Activated naive CD4-positive, alpha-beta T cell treated with anti-CD3 and anti-CD28 coated beads, Interleukin-2, amount 50 U/mL, for 16 hours (primary cell): ENCODE results near the gene ABCA2.
"Not testable (repeated sequence)": the region's sequence is repeated elsewhere in the genome, so short reads cannot be mapped to it uniquely, and the experiment has no call there.

Experiments used
- DNase-seq: peaks from one replicate; pipeline ENCODE4 v3.0.0-alpha.2; 2020

The ABCA2 gene

DNA sequence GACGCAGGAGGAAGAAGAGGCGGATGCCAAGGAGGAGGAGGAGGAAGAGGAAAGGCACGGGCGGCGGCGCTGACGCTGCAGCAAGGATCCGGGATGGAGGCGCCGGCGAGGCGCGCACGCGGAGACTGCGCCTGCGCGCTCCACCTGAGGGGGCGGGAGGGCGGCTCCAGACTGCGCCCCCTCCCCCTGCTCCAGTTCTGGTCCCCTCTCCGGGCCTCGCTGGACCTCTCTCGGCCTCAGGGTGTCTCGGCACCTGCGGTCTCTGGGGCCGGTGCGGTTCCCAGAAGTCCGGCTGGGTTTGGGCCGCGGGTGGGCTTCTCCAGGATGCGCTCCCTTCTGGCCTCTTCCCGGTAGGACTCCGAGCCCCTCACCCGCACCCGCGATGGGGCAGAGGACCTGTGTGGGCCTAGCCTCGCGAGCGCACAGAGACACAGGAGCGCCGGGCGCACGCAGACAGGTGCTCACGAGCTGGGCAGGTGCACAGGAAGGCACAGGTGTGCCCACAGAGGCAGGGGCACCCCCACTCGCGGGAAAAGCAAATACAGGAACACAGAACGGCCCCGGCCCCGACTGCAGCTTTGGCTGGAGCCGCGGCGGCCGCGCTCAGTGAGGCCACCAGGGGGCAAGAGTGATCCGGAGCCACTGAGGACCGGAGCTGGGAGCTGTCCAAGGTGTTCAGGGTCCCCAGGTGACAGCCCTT, 18.2 kb upstream of the ABCA2 start, which contains the start of gene NPDC1:
NPDC1 (minus strand) TSS at position 90 of the 700 bp plus-strand sequence. CDS start 188 bp downstream, outside the sequence.
- peak; percentile 81 for DNase-seq

DNA sequence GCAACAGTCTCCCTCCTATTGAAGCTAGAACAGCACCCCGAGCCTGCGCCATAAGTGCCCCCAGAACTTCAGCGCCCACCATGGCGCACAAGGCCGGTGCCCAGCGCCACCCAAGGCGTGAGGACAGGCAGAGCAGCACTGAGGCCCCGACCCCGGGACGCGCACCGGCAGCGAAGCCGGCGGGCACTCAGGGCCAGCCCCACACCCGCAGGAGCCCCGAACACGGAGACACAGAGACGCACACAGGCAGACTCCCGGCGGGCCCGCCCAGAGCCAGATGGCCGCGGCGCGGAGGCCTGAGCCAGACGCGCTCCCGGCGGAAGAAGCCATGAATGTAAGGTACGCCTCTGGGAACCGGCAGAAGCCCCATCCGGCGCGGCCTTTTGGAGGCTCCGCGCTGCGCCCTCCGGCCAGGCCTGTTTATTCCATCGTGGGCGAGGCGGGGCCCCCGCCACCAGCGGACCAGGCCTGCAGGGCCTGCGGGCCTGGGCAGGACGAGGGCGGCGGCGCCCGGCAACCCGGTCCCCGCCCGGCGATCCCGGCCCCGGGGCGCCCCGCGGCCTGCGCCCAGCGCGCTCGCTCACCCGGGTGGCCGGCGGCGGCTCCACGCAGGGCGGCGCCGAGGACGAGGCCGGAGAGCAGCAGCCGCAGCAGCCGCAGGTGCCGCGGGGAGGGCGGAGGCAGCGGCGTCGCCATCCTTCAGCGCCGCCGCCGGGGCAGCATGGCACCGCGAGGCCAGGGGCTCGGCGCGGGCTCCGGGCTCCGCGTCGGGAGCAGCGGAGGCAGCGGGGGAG, 17.5 kb upstream of the ABCA2 start:
- DNase-seq: no peak

DNA sequence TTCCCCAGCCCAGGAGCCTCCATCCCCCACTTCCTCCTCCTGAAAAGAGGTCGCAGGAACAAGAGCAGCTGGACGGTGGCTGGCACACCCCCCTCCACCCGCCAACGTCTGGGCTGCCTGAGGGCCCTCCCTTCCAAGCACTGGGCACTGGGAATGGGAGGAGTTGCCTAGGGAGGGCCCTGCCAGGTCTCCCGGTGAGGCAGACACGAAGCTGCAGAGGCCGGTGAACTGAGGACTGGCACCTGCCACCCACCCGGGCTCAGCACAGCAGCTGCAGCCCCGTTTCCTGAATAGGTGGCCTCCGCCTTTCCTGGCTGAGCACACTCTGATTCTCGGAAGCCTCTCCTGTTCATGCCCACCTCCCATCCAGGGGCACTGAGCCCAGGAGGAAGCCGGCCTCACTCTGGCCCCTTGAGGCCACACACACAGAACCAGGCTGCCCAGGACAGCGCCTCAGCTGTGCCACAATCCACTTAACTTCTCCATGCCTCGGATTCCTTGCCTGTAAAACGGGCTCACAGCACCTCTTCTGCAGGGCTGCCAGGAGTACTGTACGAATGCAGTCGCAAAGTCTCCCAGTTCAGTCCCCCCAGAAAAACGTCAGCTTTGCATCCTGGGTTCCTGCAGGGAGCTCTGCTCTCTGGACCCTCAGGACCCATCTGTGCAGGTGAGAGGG, 16.6 kb upstream of the ABCA2 start:
- no peak for DNase-seq

DNA sequence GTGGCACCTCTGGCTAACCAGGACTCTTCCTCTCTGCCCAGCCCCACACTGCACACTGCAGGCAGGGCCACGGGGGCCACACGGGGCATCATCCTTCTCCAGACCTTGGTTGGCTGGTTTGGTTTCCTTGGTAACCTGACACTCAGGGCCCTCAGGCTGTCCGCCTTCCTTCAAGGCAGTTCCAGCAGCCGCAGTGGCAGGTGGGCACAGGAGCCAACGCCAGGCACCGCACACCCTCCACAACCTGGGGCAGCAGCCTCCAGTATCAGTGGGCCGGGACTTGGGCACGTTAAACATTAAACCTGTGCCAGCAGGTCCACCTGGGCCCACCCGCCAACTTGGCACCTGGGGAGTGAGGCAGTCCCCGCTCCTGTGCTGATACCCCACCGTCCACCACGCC, 16.0 kb upstream of the ABCA2 start:
- no peak for DNase-seq

DNA sequence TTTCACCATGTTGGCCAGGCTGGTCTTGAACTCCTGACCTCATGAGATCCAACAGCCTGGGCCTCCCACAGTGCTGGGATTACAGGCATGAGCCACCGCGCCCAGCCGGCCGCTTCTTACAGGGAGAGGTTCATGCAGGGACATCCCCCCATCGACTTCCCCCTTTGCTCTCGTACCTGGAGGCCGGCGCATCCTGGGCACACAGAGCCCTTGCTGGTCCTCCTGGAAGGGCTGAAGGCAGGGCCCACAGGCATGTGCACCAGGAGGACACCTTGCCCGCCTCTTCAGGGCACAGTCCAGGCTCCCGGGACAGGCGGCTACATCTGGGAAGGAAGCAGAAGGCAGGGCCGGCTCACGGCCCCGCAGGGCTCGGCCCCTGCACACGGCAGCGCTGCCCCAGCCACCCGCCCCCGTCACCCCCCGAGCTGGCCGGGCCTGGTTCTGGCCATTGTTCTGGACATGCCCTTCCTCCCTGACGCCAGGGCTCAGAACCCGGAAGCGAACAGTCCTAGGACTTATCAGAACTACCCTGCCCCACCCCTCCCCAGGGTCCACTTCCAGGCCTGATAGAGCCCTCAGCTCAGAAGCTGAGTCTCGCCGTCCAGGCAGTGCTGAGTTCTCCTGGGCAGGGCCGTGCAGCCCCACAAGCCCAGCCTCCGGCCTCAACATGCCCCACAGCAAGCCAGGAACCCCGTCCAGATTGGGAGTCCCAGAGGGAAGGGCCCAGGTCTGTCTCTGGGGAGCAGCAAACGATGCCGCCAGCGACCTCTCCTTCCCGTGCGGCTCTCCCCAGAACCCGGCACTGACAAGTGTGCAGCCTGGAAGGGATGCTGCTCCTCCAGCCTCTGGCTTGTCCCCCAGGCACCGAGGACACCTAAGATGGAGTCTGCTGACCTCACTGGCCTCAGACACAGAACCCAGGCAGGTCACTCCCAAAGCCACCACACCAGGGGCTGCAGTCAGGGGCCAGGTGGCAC, 15.0 kb upstream of the ABCA2 start:
- no peak for DNase-seq

DNA sequence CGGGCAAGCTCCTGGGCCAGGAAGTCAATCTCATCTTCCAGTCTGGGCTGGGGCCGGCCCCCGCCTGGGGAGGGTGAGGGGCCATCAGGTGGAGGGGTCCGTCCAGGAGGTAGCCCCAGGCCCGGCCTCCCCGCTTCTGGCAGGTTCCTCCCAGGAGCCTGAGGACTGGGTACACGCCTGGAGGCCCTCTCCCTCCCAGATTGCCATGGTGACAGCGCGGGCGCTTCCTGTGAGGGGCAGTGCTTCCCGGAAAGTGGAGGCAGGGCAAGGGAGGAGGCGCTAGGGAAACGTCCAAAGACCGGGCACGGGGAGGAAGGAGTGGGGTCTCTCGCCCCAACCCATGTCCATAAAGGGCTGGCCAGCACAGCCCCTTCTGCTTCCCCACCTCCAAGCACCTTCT, 13.1 kb upstream of the ABCA2 start:
- no peak for DNase-seq

DNA sequence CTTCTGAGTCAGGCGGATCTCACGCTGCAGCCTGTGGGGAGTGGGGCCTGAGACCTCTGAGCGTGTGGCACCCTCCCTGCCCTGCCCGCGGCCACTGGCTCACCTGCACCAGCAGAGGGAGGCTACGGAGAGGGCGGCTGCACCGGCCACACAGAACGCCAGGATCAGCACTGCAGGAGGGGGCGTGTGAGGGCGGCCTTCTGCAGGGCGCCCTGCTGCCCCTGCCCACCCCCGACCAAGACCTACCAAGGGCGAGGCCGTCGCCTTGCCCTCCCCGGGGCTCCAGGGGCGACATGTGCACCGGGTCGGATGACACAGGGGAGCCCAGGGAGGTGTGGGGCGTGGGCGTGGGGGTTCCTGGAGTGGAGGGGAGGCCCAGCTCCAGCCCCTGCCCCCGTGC, 12.5 kb upstream of the ABCA2 start:
- no peak for DNase-seq

DNA sequence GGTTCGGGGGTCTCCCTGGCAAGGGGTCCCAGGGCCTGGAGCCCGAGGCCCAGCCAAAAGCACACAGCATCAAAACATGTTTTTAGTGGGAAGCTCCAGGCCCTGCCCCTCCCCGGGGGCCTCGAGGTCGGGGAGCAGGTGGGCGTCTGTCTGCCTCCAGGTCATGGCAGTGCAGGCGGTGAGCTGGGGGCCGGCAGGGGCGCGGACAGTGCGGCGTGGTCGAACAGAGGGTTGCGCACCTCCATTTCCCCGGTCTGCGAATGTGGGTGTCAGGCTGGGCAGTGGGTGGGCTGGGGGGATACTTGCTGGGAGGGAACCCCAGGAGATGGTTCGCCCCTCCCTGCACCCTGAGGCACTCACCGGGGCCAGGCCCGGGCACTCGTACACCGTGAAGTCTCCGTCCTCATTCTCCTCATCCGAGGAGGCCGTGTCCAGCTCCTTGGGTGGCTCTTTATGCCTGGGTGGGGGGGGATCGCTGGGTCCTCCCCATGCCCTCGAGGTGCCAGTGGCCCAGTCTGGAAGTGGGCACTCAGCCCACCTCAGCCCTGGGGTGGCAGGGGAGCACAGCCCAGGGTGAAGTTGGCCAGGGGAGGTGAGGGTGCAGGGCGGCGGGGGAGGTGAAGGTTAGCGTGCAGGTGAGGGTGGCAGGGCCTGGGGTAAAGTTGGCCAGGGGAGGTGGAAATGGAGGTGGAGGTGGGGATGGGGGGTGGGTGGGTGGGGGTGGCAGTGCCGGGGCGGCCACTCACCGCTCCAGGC, 11.8 kb upstream of the ABCA2 start:
- DNase-seq: no peak

DNA sequence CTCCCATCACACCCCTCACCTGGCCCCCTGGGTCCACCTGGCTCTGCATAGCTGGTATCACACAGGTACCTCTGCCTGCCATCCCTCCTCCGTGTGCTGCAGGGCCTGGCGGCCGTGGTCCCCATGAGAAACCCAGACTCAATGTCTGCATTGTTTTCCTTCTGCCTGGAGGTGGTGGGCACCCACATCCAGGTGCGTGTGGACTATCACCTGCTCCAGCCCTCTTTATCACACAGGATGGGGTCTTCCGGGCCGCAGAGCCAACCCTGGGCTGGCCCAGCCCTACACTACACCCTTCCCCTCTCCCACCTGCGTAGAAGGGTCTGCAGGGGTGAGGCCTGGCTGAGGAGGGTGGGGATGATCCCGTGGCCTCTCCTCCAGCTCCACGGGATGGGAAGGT, 10.9 kb upstream of the ABCA2 start:
- DNase-seq: no peak

DNA sequence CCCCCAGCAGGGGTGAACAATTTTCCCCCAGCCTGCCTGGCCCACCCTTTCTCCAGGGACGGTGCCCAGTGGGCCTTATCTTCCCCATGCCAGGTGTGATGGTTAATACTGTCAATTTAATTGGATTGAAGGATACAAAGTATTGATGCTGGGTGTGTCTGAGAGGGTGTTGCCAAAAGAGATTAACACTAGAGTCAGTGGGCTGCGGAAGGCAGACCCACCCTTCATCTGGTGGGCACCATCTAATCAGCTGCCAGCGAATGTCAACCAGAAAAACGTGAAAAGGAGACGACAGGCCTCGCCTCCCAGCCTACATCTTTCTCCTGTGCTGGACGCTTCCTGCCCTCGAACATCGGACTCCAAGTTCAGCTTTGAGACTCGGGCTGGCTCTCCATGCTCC, 9.4 kb upstream of the ABCA2 start:
- DNase-seq: no peak

DNA sequence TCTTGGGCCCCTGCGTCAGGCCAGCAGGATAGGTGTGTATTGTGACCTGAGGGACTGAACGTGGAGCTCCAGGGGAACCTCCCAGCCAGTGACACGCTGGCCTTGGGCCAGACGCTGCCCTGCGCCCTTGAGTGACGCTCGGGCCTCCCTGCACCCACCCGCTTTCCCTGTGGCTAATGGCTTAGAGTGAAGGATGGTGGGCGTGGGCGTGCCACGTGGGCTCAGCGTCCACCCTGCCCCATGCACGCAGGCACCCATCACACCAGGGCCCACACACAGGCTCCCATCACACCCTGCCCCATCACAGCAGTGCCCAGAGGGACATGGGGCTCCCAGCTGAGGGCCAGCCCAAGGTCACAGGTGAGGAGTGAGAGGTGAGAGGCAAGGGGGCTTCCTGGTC, 9.0 kb upstream of the ABCA2 start:
- DNase-seq: no peak

DNA sequence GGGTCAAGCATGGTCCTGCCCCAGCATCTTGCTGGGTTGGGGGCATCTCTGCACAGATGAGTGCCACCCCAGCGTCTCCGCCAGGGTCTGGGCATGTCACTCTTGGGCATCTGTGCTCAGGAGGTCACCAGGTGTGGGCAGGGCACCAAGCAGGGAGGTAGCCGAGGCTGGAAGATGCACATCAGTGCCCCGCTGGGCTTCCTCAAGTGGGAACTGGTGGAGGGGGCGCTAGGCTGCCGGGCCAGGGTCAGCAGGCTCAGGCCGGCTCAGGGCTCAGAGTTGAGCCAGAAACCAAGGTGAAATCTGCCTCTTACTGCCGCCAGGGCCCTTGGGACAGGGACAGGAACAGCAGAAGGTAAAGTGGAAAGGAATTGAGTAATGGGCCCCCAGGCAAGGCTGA, 7.9 kb upstream of the ABCA2 start:
- no peak for DNase-seq

DNA sequence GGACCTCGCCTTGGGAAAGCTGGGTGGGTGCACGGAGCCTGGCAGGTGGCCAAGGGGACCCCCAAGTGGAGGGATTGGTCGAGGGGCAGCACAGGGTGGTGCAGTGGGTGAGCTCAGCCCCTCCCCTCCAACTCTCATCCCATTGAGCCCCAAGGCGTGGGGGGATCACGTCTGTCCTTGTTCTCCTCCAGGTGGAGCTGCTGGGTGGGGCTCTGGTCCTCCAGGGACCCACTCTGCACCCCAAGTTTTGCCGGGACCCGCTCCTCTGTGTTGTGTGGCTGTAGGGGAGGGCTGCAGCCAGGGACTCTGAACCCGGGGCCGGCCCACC, 7.4 kb upstream of the ABCA2 start:
- DNase-seq: no peak

DNA sequence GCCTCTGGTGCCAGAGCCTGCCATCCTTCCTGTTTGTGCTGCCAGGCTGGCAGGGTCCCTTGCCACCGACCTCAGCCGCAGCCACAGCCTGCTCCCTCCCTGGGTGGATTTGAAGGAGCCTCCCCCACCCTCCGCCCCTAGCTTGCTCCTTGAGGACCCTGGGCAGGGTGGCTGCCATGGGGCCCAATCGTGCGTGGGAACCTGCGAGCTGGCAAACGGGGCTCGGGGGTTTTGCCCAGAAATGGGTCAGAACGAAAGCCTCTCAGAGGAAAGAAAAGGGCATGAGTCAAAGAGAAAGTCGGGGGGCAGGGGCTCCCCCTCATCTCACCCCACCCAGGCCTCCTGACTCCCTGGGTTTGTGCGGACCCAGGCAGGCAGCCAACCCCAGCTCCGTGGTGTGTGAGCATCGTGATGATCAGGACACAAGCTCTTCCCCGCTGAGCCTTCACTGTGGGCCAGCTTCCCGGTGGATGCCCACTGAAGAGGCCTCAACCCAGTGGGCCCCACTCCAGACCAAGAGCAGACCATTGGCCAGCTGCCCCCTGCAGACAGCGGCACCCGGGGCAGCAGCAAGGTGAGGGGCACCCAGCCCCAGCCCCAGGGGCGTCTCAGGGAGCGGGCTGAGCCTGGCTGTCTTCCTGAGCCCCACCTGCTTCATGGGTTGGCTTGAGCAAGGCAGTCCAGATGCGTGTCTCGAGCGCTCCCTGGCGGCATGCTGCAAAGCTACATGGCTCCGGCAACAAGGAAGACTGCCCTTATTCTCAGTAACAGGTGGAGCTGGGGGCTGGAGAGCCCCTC, 6.9 kb upstream of the ABCA2 start:
- peak; percentile 89 for DNase-seq

DNA sequence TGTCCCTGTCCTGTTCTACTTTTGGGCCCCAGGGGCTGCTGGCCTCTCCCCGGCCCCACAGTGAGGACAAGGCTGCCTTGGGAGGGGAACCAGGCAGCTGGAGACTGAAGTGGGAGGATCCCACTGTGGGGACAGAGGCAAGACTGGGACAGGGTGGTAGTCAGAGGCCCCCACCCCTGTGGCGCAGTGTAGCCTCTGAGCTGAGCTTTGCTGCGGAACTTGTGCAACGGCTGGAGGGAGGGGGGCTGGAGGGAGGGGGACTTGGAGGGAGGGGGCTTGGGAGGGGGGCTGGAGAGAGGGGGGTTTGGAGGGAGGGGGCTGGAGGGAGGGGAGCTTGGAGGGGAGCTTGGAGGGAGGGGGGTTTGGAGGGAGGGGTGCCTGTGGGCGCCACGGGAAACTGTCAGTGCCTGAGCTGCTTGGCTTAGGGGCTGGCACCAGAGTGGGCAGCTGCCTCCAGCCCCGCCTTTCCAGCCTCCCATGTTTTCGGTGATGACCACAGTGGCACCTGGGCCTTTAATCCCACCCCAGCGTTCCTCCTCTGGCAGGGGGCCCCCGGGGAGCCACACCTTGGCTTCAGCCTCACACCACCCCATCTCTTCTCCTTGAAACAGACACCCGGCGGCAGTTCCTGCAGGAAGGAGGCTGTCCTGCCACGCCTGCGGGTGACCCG, 6.1 kb upstream of the ABCA2 start:
- DNase-seq: no peak

DNA sequence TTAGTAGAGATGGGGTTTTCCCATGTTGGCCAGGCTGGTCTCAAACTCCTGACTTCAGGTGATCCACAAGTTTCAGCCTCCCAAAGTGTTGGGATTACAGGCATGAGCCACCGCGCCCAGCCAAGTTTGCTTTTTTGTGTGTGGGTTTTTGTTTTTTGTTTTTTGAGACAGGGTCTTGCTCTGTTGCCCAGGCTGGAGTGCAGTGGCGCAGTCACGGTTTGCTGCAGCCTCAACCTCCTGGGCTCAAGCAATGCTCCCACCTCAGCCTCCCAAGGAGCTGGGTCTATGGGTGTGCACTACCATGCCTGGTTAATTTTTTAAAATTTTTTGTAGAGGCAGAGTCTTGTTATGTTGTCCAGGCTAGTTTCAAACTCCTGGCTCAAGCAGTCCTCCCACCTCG, 5.4 kb upstream of the ABCA2 start:
- not testable (repeated sequence) for DNase-seq

DNA sequence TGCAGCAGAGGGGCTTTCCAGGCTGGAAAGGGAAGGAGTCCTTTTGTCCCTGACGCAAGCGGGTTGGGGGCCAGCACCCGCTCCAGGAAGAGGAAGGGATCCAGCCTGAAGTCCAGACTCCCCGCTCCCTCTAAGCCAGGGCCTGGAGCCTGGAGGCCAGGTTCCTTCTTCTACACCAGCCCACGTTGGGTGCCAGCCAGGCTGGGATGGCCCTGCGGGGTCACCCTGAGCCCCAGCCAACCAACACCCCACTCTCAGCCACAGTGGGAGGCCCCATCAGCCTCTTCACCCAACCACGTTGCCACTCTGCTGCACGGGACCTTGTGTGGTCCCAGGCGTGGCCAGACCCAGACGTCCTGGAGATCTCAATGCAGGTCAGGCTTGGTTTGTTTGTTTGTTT, 4.8 kb upstream of the ABCA2 start:
- DNase-seq: no peak

DNA sequence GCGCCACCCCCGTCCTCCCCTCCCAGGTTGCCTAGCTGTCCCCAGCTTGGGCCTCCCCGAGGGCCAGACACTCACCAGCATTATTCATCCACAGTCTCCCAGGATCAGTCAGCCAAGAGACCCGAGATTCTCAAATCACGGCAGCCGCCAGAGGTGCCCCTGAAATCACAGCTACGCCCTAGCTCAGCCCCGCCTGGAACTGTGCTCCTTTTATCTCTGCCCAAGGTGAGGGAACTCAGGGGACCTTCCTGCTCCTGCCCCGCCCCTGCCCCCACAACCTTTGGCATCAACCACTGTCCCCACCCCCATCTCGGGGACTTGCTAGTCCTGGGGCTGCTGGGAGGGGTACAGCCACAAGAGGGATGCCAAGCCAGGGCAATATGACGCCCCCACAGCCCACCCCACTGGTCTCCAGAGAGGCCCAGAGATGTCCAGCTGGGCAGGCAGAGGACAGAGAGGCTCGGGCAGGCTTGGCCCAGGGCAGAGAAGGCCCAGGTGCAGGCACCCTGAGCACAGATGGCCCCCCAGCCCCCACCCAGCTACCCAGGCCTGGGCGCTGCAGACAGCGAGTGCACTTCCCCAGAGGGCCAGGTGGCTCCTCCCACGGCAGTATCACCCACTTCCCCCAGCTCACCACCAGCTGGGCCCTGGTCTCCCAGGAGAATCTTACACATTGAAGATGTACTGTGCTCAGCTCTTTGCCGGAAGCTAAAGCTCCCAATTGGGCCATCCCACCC, 4.0 kb upstream of the ABCA2 start, which contains the start of gene FUT7:
FUT7 (minus strand) TSS at position 185 of the 737 bp plus-strand sequence; CDS start at position 88, 97 bp downstream.
- DNase-seq: no peak
